KOPT-K1 (cell line): ENCODE measurements around the gene HCST.

Experiments used
- H3K27ac ChIP-seq: fragments of 200-600 bp; sonication (generic); 2 replicates; pipeline ENCODE4 v1.5.1; 2016; ENCODE audit warnings: antibody characterized with exemption, mild to moderate bottlenecking, low read depth, low read length; ENCODE audit not compliant: poor library complexity, severe bottlenecking
- H3K36me3 ChIP-seq: fragments of 200-600 bp; sonication (generic); 2 replicates; pipeline ENCODE4 v1.5.1; 2017; ENCODE audit warnings: antibody characterized with exemption, mild to moderate bottlenecking, low read length, moderate library complexity; ENCODE audit not compliant: insufficient read depth
- H3K9me3 ChIP-seq: fragments of 200-600 bp; sonication (generic); 2 replicates; pipeline ENCODE4 v1.5.1; 2017; ENCODE audit warnings: antibody characterized with exemption, low read length, mild to moderate bottlenecking; ENCODE audit not compliant: insufficient read depth, poor library complexity, severe bottlenecking

Gene HCST

DNA sequence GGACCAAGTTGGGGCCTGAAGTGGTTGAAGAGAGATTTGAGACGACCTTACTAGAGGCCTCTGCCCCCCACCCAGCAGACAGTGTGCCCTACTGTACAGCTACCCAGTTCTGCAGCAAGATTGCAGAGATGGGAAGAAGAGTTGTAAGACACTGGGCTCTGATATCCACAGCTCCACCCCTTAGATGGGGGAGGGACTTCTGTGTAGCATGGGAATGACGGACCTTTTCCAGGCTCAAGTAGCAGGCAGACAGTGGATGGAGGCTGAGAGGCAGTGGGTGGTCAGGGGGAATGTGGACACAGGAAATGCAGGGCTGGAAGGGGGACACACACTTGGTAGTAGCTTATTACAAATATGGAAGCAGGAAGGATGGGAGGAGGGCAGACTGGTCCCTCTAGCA lies 46.8 kb downstream of the HCST start:
- Histone ChIP-seq H3K36me3 (no peaks in the 10 kb centered on the region), H3K27ac (no peak overlapping the region), H3K9me3 (no peaks in the 10 kb centered on the region)
